HG03521 (cell line): ENCODE measurements around the gene OPRM1.
A peak's percentile ranks its signal among the peaks of the same experiment; 100 is the strongest.

Experiments used
- ATAC-seq: cut with Tn5 transposase; IDR thresholded peaks from one replicate; pipeline ENCODE4 v1.9.1; 2021; ENCODE audit warnings: mild to moderate bottlenecking, moderate library complexity; ENCODE audit not compliant: unreplicated experiment

The OPRM1 gene

GRCh38 chr6:154267508-154268106 lies 228.6 kb downstream of the OPRM1 start:
- no peak for ATAC-seq

- no peak for ATAC-seq
Measured at GRCh38 chr6:154268486-154268885, 229.4 kb downstream of the OPRM1 start.

GRCh38 chr6:154274168-154274567 lies 235.1 kb downstream of the OPRM1 start:
- ATAC-seq = no peak

GRCh38 chr6:154276810-154277628 lies 238.0 kb downstream of the OPRM1 start:
- ATAC-seq = peak; percentile 70

- peak; percentile 13 for ATAC-seq
Measured at GRCh38 chr6:154277629-154278017, 238.6 kb downstream of the OPRM1 start.

GRCh38 chr6:154280521-154280920 lies 241.5 kb downstream of the OPRM1 start:
- ATAC-seq = no peak

- ATAC-seq = no peak
Measured at GRCh38 chr6:154284313-154284853, 245.3 kb downstream of the OPRM1 start.

- no peak for ATAC-seq
Measured at GRCh38 chr6:154285826-154286225, 246.8 kb downstream of the OPRM1 start.

GRCh38 chr6:154289818-154290508 lies 250.9 kb downstream of the OPRM1 start:
- ATAC-seq = no peak

GRCh38 chr6:154292066-154292465 lies 253.0 kb downstream of the OPRM1 start:
- no peak for ATAC-seq

GRCh38 chr6:154292855-154293519 lies 253.9 kb downstream of the OPRM1 start:
- no peak for ATAC-seq

- ATAC-seq = no peak
Measured at GRCh38 chr6:154295733-154296132, 256.7 kb downstream of the OPRM1 start.
